ENCODE measurements around the gene RASAL2. TPM values are rescaled to one million over a fixed set of nuclear protein-coding genes. Genes with fewer than 3 reads are reported as not detected.

RASAL2 gene
- total and polyA plus RNA-seq, 10 donors: 0.42 to 24.4 (median 14.6) TPM

GRCh38 chr1:178091986-178092745, 1.7 kb upstream of the RASAL2 start:
- Histone ChIP-seq H3K36me3 (no peaks in the 10 kb centered on the region), H3K4me3 (peak overlapping the region in 1 of 8 donors; percentile 43), H3K9me3 (no peaks in the 10 kb centered on the region), H3K27me3 (replicated peaks in 1 of 7) (peaks cover 0 to 43% (median 12%) of the 10 kb centered on the region in 7 donors), H3K4me1 (peaks cover 0 to 42% (median 20%) of the 10 kb centered on the region in 6 donors), H3K27ac (no peak overlapping the region)
- intact Hi-C loops (cut with DNase I; ENCODE audit: low total_unique reads): no loop called here
- WGBS, 5 donors: 85 to 91% (median 87%) methylated on average over 3 of the region's 3 CpGs
- DNase-seq: no peak
- TF ChIP-seq POLR2A (IDR thresholded peaks at IDR 0.05) (no peak), POLR2AphosphoS5 (IDR thresholded peaks at IDR 0.05) (no peak), CTCF (IDR thresholded peaks at IDR 0.05 in 8 of 11, conservative IDR thresholded peaks at IDR 0.05 in 3 of 11) (no peak)

- WGBS, 5 donors: 8 to 11% (median 10%) methylated on average over 11 of the region's 11 CpGs
- no peaks in the 10 kb centered on the region for H3K9me3 ChIP-seq
- H3K4me1 ChIP-seq: peaks cover 0 to 49% (median 22%) of the 10 kb centered on the region in 6 donors
- H3K4me3 ChIP-seq: peak overlapping the region; percentile 43 to 94 (median 83)
- peaks cover 0 to 43% (median 12%) of the 10 kb centered on the region in 7 donors for H3K27me3 ChIP-seq (replicated peaks in 1 of 7)
- H3K27ac ChIP-seq: peak overlapping the region in 6 of 8 donors; percentile 57 to 89 (median 84)
- TF ChIP-seq CTCF (IDR thresholded peaks at IDR 0.05 in 8 of 11, conservative IDR thresholded peaks at IDR 0.05 in 3 of 11) (no peak), POLR2A (IDR thresholded peaks at IDR 0.05) (no peak), POLR2AphosphoS5 (IDR thresholded peaks at IDR 0.05) (no peak)
- intact Hi-C loops (cut with DNase I; ENCODE audit: low total_unique reads): no loop called here
- H3K36me3 ChIP-seq: no peaks in the 10 kb centered on the region
- no peak for DNase-seq
Observed at GRCh38 chr1:178092878-178093493, 918 bp upstream of the RASAL2 start.

DNA sequence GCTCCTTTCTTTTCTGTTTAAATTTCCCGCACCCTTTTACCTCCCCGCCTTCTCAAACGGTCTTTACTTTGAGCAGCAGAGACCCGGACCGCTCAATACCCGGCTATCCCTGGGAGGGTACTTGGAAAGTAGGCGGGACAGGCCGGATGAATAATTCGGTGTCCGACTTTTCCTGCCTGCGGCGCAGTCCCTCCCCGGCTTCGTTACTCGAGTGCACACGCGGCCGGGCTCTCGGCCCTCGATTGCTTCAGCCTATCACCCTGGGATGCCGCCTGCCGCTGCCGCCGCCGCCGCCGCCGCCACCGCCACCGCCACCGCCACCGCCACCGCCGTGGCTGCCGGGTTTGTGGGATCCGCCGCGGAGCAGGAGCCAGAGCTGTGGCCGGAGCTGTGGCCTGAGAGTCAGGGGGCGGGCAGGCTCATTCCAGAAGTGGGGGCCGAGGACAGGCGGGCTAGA, 382 bp upstream of the RASAL2 start:
- no peaks in the 10 kb centered on the region for H3K36me3 ChIP-seq
- peak overlapping the region; percentile 70 to 94 (median 83) for H3K4me3 ChIP-seq
- no peaks in the 10 kb centered on the region for H3K9me3 ChIP-seq
- peak in 2 of 3 donors; percentile 40 to 45 for TF ChIP-seq POLR2AphosphoS5 (IDR thresholded peaks at IDR 0.05)
- no peak for TF ChIP-seq CTCF (IDR thresholded peaks at IDR 0.05 in 8 of 11, conservative IDR thresholded peaks at IDR 0.05 in 3 of 11)
- peaks cover 0 to 50% (median 24%) of the 10 kb centered on the region in 6 donors for H3K4me1 ChIP-seq
- peaks cover 0 to 43% (median 12%) of the 10 kb centered on the region in 7 donors for H3K27me3 ChIP-seq (replicated peaks in 1 of 7)
- peak; percentile 92 for DNase-seq
- intact Hi-C loops (cut with DNase I; ENCODE audit: low total_unique reads): no loop called here
- peak overlapping the region; percentile 57 to 89 (median 84) for H3K27ac ChIP-seq
- 0 to 2% (median 0%) methylated on average over 31 to 42 of the region's 42 CpGs for WGBS, 5 donors

Data from spleen (tissue), 11 donors.